ENCODE data around the gene MAP2.

Gene MAP2

GRCh38 chr2:209423562-209424198 is at the start of gene MAP2:
TSS of gene MAP2 (plus strand) at chr2:209424047. CDS start at chr2:209653171, 229,124 bp downstream.
- DNase-seq (ENCODE audit: low spot score), result peak; percentile 95

GRCh38 chr2:209376686-209377085 is 47.2 kb upstream of the MAP2 start:
- no peak for DNase-seq (ENCODE audit: low spot score)

GRCh38 chr2:209380293-209380692 is 43.6 kb upstream of the MAP2 start:
- no peak for DNase-seq (ENCODE audit: low spot score)

GRCh38 chr2:209381091-209381490 is 42.8 kb upstream of the MAP2 start:
- DNase-seq (ENCODE audit: low spot score), result no peak

GRCh38 chr2:209382775-209383174 is 41.1 kb upstream of the MAP2 start:
- DNase-seq (ENCODE audit: low spot score), result no peak

- peak; percentile 57 for DNase-seq (ENCODE audit: low spot score)
Measured at GRCh38 chr2:209383212-209383611, 40.6 kb upstream of the MAP2 start.

GRCh38 chr2:209387389-209387788 is 36.5 kb upstream of the MAP2 start:
- no peak for DNase-seq (ENCODE audit: low spot score)

GRCh38 chr2:209388446-209389037 is 35.3 kb upstream of the MAP2 start:
- no peak for DNase-seq (ENCODE audit: low spot score)

GRCh38 chr2:209389171-209389618 is 34.7 kb upstream of the MAP2 start:
- DNase-seq (ENCODE audit: low spot score), result no peak

- no peak for DNase-seq (ENCODE audit: low spot score)
Measured at GRCh38 chr2:209390839-209391238, 33.0 kb upstream of the MAP2 start.

GRCh38 chr2:209391776-209392401 is 32.0 kb upstream of the MAP2 start:
- DNase-seq (ENCODE audit: low spot score), result peak; percentile 50

- no peak for DNase-seq (ENCODE audit: low spot score)
Measured at GRCh38 chr2:209395229-209395628, 28.6 kb upstream of the MAP2 start.

- DNase-seq (ENCODE audit: low spot score), result no peak
Measured at GRCh38 chr2:209395652-209396051, 28.2 kb upstream of the MAP2 start.

GRCh38 chr2:209398463-209398862 is 25.4 kb upstream of the MAP2 start:
- DNase-seq (ENCODE audit: low spot score), result no peak

GRCh38 chr2:209401788-209402187 is 22.1 kb upstream of the MAP2 start:
- DNase-seq (ENCODE audit: low spot score), result no peak

GRCh38 chr2:209411296-209411695 is 12.6 kb upstream of the MAP2 start:
- DNase-seq (ENCODE audit: low spot score), result no peak

- DNase-seq (ENCODE audit: low spot score), result no peak
Measured at GRCh38 chr2:209411718-209412117, 12.1 kb upstream of the MAP2 start.

- no peak for DNase-seq (ENCODE audit: low spot score)
Measured at GRCh38 chr2:209413311-209414014, 10.4 kb upstream of the MAP2 start.

- no peak for DNase-seq (ENCODE audit: low spot score)
Measured at GRCh38 chr2:209416913-209417312, 6.9 kb upstream of the MAP2 start.

- no peak for DNase-seq (ENCODE audit: low spot score)
Measured at GRCh38 chr2:209422191-209422754, 1.6 kb upstream of the MAP2 start.

- DNase-seq (ENCODE audit: low spot score), result no peak
Measured at GRCh38 chr2:209424199-209424701, 403 bp downstream of the MAP2 start.

- DNase-seq (ENCODE audit: low spot score), result peak; percentile 12
Measured at GRCh38 chr2:209424781-209425470, 1.1 kb downstream of the MAP2 start.

All from AG08396 (cell line).